RWPE2 (cell line): Measurements from ENCODE around the gene PKD2L1.
A peak's percentile ranks its signal among the peaks of the same experiment; 100 is the strongest.
"Not testable (repeated sequence)": the region's sequence is repeated elsewhere in the genome, so short reads cannot be mapped to it uniquely, and the experiment has no call there.

Source experiments
- ATAC-seq: fragments of 200-7000 bp; cut with Tn5 transposase; 3 replicates; pipeline ENCODE4 v1.9.1; 2021; ENCODE audit warnings: low read depth
- DNase-seq: peaks from one replicate; pipeline ENCODE4 v3.0.0-alpha.2; 2020; ENCODE audit warnings: low spot score
- H3K27ac ChIP-seq: fragments of 450-650 bp; 2 replicates; pipeline ENCODE4 v1.5.1; 2017; ENCODE audit warnings: mild to moderate bottlenecking; ENCODE audit not compliant: poor library complexity, severe bottlenecking
- H3K27me3 ChIP-seq: fragments of 250-450 bp; sonication (Bioruptor Pico); 2 replicates; pipeline ENCODE4 v1.5.1; 2021; ENCODE audit warnings: mild to moderate bottlenecking, moderate library complexity; ENCODE audit not compliant: insufficient read depth, poor library complexity, severe bottlenecking
- H3K36me3 ChIP-seq: fragments of 250-450 bp; sonication (Bioruptor Pico); 2 replicates; pipeline ENCODE4 v1.5.1; 2020; ENCODE audit warnings: low read depth, mild to moderate bottlenecking, moderate library complexity
- H3K4me1 ChIP-seq: fragments of 250-450 bp; sonication (Bioruptor Pico); 2 replicates; pipeline ENCODE4 v1.5.1; 2021; ENCODE audit warnings: mild to moderate bottlenecking, moderate library complexity; ENCODE audit not compliant: insufficient read depth, poor library complexity, severe bottlenecking
- H3K4me3 ChIP-seq: fragments of 250-450 bp; sonication (Bioruptor Pico); 2 replicates; pipeline ENCODE4 v1.5.1; 2021; ENCODE audit warnings: mild to moderate bottlenecking, moderate library complexity; ENCODE audit not compliant: severe bottlenecking
- H3K9me3 ChIP-seq: fragments of 250-450 bp; sonication (Bioruptor Pico); 2 replicates; pipeline ENCODE4 v1.5.1; 2021; ENCODE audit warnings: mild to moderate bottlenecking, moderate library complexity; ENCODE audit not compliant: severe bottlenecking
- CTCF ChIP-seq: fragments of 450-650 bp; IDR thresholded peaks from one replicate; pipeline ENCODE4 v1.5.1; 2017; ENCODE audit warnings: mild to moderate bottlenecking, moderate library complexity; ENCODE audit not compliant: poor library complexity, severe bottlenecking

Gene PKD2L1

DNA sequence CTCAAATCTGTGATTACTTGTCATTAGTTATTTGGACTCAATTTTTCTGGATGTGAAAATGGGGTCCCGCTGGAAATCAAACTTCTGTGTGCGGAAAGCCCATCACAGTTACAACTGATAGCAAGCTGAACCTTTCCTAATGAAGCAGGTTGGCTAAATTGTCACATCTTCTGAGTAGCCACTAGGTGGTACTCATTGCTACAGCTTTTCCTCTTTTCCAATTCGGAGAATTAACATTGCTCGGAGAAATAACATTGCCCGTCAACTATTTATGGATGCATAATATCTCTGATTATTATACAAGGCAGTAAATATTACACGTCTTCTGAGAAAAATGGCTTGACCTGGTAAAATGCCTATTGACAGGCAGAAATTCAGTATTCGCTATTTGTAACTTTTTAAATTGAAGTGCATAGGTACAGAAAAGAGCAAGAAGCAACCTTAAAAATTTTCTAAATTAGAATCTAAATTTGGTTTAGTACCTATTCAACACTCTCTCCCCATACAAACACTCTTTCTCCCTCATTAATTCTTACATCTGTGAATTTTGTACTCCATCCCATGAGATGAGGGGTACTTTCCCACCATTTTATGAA, 26.2 kb downstream of the PKD2L1 start:
- ATAC-seq, result 0 out of 3 replicates have a peak, but pooled peaks have one; percentile 48
- Histone ChIP-seq H3K36me3 (no peaks in the 10 kb centered on the region), H3K4me1 (no peaks in the 10 kb centered on the region), H3K4me3 (no peak overlapping the region), H3K9me3 (no peaks in the 10 kb centered on the region), H3K27ac (no peak overlapping the region), H3K27me3 (no peaks in the 10 kb centered on the region)
- TF ChIP-seq CTCF, result peak; percentile 73
- DNase-seq, result no peak

GRCh38 chr10:100301123-100301522, 28.9 kb downstream of the PKD2L1 start:
- H3K27me3 ChIP-seq, H3K9me3 ChIP-seq, H3K4me3 ChIP-seq, H3K36me3 ChIP-seq, ATAC-seq, DNase-seq, H3K4me1 ChIP-seq, H3K27ac ChIP-seq: not testable (repeated sequence)

- DNase-seq (no peak), ATAC-seq (no peak)
- Histone ChIP-seq H3K27me3 (no peaks in the 10 kb centered on the region), H3K4me3 (no peak overlapping the region), H3K36me3 (no peaks in the 10 kb centered on the region), H3K9me3 (no peaks in the 10 kb centered on the region), H3K27ac (no peak overlapping the region), H3K4me1 (no peaks in the 10 kb centered on the region)
- TF ChIP-seq CTCF, result no peak
Measured at GRCh38 chr10:100297242-100297641, 32.8 kb downstream of the PKD2L1 start.

DNA sequence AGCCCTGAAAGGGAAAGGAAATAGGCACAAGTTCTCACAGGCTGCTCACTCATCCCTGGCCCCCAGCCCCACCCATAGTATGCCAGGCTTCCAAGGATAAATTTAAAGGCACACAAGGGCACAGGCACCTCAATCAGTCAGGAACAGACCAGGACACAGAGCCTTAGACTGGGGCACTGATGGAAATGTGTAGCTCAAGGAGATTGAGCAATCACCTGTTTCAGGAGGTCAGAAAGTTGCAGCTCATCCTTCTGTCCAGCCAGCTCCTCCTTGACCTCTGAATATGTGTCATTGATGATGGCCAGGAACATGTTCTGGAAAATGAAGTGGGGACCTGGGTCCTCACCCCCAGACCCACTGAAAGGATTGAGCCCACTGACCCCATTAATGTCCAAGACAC, 37.0 kb downstream of the PKD2L1 start:
- no peak overlapping the region for H3K27ac ChIP-seq
- ATAC-seq (no peak), DNase-seq (no peak)
- TF ChIP-seq CTCF, result no peak
- H3K36me3 ChIP-seq, result no peaks in the 10 kb centered on the region
- no peak overlapping the region for H3K4me3 ChIP-seq
- no peaks in the 10 kb centered on the region for H3K4me1 ChIP-seq
- H3K27me3 ChIP-seq, result no peaks in the 10 kb centered on the region
- no peaks in the 10 kb centered on the region for H3K9me3 ChIP-seq

GRCh38 chr10:100292300-100292699, 37.7 kb downstream of the PKD2L1 start:
- ATAC-seq, H3K27me3 ChIP-seq, H3K9me3 ChIP-seq, H3K4me1 ChIP-seq, H3K36me3 ChIP-seq, DNase-seq, H3K4me3 ChIP-seq, H3K27ac ChIP-seq: not testable (repeated sequence)

- H3K27me3 ChIP-seq, result no peaks in the 10 kb centered on the region
- peaks cover 5% of the 10 kb centered on the region for H3K4me1 ChIP-seq
- DNase-seq (no peak), ATAC-seq (no peak)
- H3K9me3 ChIP-seq, result no peaks in the 10 kb centered on the region
- H3K4me3 ChIP-seq, result no peak overlapping the region
- TF ChIP-seq CTCF, result no peak
- H3K27ac ChIP-seq, result no peak overlapping the region
- no peaks in the 10 kb centered on the region for H3K36me3 ChIP-seq
Measured at GRCh38 chr10:100291356-100291755, 38.7 kb downstream of the PKD2L1 start.
